C4-2B (cell line): ENCODE data around the gene DLX1.

Experiments
- ZFX ChIP-seq: fragments of 450-650 bp; IDR thresholded peaks from 2 replicates; pipeline ENCODE4 v1.6.1; 2017
- TF ChIP-seq, protein P1 (sequence below): fragments of 450-650 bp; conservative IDR thresholded peaks from 2 replicates; pipeline ENCODE4 v1.5.1; 2017; ENCODE audit warnings: mild to moderate bottlenecking

GRCh38 chr2:172098287-172098649, 13.0 kb downstream of the DLX1 start:
- TF ChIP-seq, protein P1, sequence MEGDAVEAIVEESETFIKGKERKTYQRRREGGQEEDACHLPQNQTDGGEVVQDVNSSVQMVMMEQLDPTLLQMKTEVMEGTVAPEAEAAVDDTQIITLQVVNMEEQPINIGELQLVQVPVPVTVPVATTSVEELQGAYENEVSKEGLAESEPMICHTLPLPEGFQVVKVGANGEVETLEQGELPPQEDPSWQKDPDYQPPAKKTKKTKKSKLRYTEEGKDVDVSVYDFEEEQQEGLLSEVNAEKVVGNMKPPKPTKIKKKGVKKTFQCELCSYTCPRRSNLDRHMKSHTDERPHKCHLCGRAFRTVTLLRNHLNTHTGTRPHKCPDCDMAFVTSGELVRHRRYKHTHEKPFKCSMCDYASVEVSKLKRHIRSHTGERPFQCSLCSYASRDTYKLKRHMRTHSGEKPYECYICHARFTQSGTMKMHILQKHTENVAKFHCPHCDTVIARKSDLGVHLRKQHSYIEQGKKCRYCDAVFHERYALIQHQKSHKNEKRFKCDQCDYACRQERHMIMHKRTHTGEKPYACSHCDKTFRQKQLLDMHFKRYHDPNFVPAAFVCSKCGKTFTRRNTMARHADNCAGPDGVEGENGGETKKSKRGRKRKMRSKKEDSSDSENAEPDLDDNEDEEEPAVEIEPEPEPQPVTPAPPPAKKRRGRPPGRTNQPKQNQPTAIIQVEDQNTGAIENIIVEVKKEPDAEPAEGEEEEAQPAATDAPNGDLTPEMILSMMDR, result no peak
- no peak for TF ChIP-seq ZFX
